Measurements from ENCODE around the gene ITGA3.

Gene ITGA3

DNA sequence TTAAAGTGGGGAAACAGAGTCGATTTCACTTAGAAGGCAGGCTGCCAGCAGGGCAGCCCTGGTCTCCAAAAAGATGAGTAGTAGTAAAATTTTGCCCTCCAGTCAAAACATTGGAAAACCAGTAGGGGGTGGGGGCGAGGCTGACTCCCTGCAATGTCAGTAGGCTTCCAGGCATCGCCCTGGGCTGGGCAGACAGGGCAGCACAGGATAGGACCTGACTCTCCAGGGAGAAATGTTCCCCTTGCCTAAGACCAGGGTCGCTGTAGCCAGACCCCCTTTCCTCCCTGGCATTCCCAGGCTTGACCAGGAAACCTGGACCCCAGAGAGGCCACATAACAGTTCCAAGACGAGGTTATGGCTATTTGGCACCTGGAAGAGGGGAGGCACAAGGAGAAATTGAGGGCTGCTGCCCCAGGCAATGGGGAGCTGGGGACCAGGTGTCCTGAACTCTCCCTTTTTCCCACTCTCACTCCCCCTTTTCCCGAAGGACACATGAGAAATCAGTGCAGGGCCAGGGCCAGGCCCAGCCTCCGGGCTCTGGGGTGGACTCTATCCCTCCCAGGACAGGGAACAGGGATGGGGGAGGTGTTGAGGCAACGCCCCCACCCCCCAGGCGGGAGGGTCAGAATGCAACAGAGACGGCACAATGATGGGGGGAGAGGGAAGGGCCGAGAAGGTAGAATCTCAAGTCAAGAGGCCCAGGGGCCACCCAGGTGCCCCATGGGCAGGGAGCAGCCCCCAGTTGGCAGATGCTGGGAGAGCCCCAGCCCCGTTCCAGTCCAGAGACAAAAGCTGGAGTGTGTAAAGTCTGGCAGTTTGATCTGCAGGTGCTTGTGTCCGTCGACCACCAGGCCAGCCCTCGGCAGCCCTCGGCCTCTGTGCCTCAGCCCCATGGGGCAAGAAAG lies 78.5 kb downstream of the ITGA3 start:
- H3K9ac ChIP-seq (ENCODE audit: low read length), result no peak overlapping the region
- no peak overlapping the region for H2AFZ ChIP-seq (ENCODE audit: low read depth, low read length)
- WGBS, result 73% methylated on average over 15 of the region's 16 CpGs
- H3K36me3 ChIP-seq (ENCODE audit: control insufficient read depth in 1 of 2, insufficient read depth in 2 of 2, low read depth in 1 of 2, low read length in 2 of 2), result peaks cover 48 to 73% of the 10 kb centered on the region in 2 experiments
- no peak overlapping the region for H4K8ac ChIP-seq (ENCODE audit: low read length)
- H3K4me2 ChIP-seq (ENCODE audit: low read length, poor library complexity, severe bottlenecking), result no peak overlapping the region
- H3K79me1 ChIP-seq (replicated peaks; ENCODE audit: low read length, poor library complexity, severe bottlenecking), result peaks cover 37% of the 10 kb centered on the region
- peak overlapping the region in 1 of 2 experiments; percentile 9 for H3K23ac ChIP-seq (ENCODE audit: low read length in 2 of 2)
- H3K4ac ChIP-seq (ENCODE audit: low read depth in 1 of 2, low read length in 2 of 2), result no peak overlapping the region
- H3K9me3 ChIP-seq (ENCODE audit: control insufficient read depth, low read length), result no peaks in the 10 kb centered on the region
- no peak overlapping the region for H2BK5ac ChIP-seq (ENCODE audit: low read depth, low read length, poor library complexity, severe bottlenecking)
- no peak overlapping the region for H2BK15ac ChIP-seq (ENCODE audit: low read depth, poor library complexity, severe bottlenecking)
- no peak for DNase-seq
- H2BK12ac ChIP-seq (ENCODE audit: low read length in 2 of 2), result no peak overlapping the region
- no peaks in the 10 kb centered on the region for H3K27me3 ChIP-seq (ENCODE audit: control insufficient read depth in 1 of 2, insufficient read depth in 1 of 2, low read length in 2 of 2)
- H3K4me1 ChIP-seq (ENCODE audit: control insufficient read depth, insufficient read depth, low read depth, low read length), result peaks cover 44% of the 10 kb centered on the region
- H4K91ac ChIP-seq (ENCODE audit: low read length), result no peak overlapping the region
- no peak overlapping the region for H3K18ac ChIP-seq (ENCODE audit: low read depth in 1 of 2, low read length in 2 of 2)
- no peak overlapping the region for H2BK120ac ChIP-seq (ENCODE audit: low read depth, low read length)
- H3K14ac ChIP-seq (ENCODE audit: low read length in 2 of 2), result no peak overlapping the region
- H2AK5ac ChIP-seq (ENCODE audit: low read length, severe bottlenecking), result no peak overlapping the region
- peak overlapping the region; percentile 8 for H3K27ac ChIP-seq (ENCODE audit: low read length, poor library complexity, severe bottlenecking)
- no peak overlapping the region for H3K4me3 ChIP-seq (ENCODE audit: insufficient read depth in 1 of 2, low read depth in 1 of 2, low read length in 2 of 2)

- peaks cover 59 to 83% of the 10 kb centered on the region in 2 experiments for H3K36me3 ChIP-seq (ENCODE audit: control insufficient read depth in 1 of 2, insufficient read depth in 2 of 2, low read depth in 1 of 2, low read length in 2 of 2)
- peak overlapping the region; percentile 11 for H2AK5ac ChIP-seq (ENCODE audit: low read length, severe bottlenecking)
- H2BK5ac ChIP-seq (ENCODE audit: low read depth, low read length, poor library complexity, severe bottlenecking), result no peak overlapping the region
- H4K91ac ChIP-seq (ENCODE audit: low read length), result no peak overlapping the region
- H3K27me3 ChIP-seq (ENCODE audit: control insufficient read depth in 1 of 2, insufficient read depth in 1 of 2, low read length in 2 of 2), result no peaks in the 10 kb centered on the region
- no peak overlapping the region for H2BK120ac ChIP-seq (ENCODE audit: low read depth, low read length)
- H2AFZ ChIP-seq (ENCODE audit: low read depth, low read length), result no peak overlapping the region
- H3K9me3 ChIP-seq (ENCODE audit: control insufficient read depth, low read length), result peaks cover 4% of the 10 kb centered on the region
- no peak overlapping the region for H2BK15ac ChIP-seq (ENCODE audit: low read depth, poor library complexity, severe bottlenecking)
- no peak overlapping the region for H3K9ac ChIP-seq (ENCODE audit: low read length)
- no peak overlapping the region for H3K18ac ChIP-seq (ENCODE audit: low read depth in 1 of 2, low read length in 2 of 2)
- H2BK12ac ChIP-seq (ENCODE audit: low read length in 2 of 2), result no peak overlapping the region
- peak overlapping the region; percentile 24 for H3K27ac ChIP-seq (ENCODE audit: low read length, poor library complexity, severe bottlenecking)
- H4K8ac ChIP-seq (ENCODE audit: low read length), result no peak overlapping the region
- H3K4ac ChIP-seq (ENCODE audit: low read depth in 1 of 2, low read length in 2 of 2), result no peak overlapping the region
- H3K4me1 ChIP-seq (ENCODE audit: control insufficient read depth, insufficient read depth, low read depth, low read length), result peaks cover 38% of the 10 kb centered on the region
- no peak overlapping the region for H3K23ac ChIP-seq (ENCODE audit: low read length in 2 of 2)
- DNase-seq, result no peak
- WGBS, result 95% methylated on average over 16 of the region's 16 CpGs
- peaks cover 39% of the 10 kb centered on the region for H3K79me1 ChIP-seq (replicated peaks; ENCODE audit: low read length, poor library complexity, severe bottlenecking)
- H3K14ac ChIP-seq (ENCODE audit: low read length in 2 of 2), result no peak overlapping the region
- no peak overlapping the region for H3K4me3 ChIP-seq (ENCODE audit: insufficient read depth in 1 of 2, low read depth in 1 of 2, low read length in 2 of 2)
- no peak overlapping the region for H3K4me2 ChIP-seq (ENCODE audit: low read length, poor library complexity, severe bottlenecking)
Measured at GRCh38 chr17:50135316-50136095, 79.6 kb downstream of the ITGA3 start.

- Histone ChIP-seq H3K36me3 (ENCODE audit: control insufficient read depth in 1 of 2, insufficient read depth in 2 of 2, low read depth in 1 of 2, low read length in 2 of 2) (peaks cover 65 to 90% of the 10 kb centered on the region in 2 experiments), H3K14ac (ENCODE audit: low read length in 2 of 2) (no peak overlapping the region)
- WGBS, result 98% methylated on average over 11 of the region's 11 CpGs
Measured at GRCh38 chr17:50136096-50136687, 80.3 kb downstream of the ITGA3 start.

DNA sequence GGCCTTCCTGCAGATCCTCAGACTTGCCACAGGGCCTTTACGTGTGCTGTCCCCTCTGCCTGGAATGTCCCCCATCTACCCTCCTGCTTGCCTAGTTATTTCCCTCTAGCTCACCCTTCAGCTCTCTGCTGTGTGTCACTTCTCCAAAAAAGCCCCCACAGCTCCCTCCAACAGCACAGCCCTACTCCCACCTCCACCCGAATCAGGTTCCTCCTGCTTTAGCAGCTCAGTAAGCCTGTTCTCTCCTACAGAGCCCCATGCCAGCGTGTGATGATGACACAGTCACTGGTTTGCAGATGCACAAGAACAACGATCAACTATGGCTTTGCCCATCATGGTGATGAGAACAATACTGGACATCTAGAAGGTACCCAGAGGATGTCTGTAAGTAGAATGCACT lies 81.1 kb downstream of the ITGA3 start:
- no peak overlapping the region for H3K4me3 ChIP-seq (ENCODE audit: insufficient read depth in 1 of 2, low read depth in 1 of 2, low read length in 2 of 2)
- no peak overlapping the region for H2AFZ ChIP-seq (ENCODE audit: low read depth, low read length)
- no peak overlapping the region for H2BK15ac ChIP-seq (ENCODE audit: low read depth, poor library complexity, severe bottlenecking)
- no peak overlapping the region for H3K9ac ChIP-seq (ENCODE audit: low read length)
- peaks cover 4% of the 10 kb centered on the region for H3K9me3 ChIP-seq (ENCODE audit: control insufficient read depth, low read length)
- H2AK5ac ChIP-seq (ENCODE audit: low read length, severe bottlenecking), result no peak overlapping the region
- H3K36me3 ChIP-seq (ENCODE audit: control insufficient read depth in 1 of 2, insufficient read depth in 2 of 2, low read depth in 1 of 2, low read length in 2 of 2), result peaks cover 74 to 97% of the 10 kb centered on the region in 2 experiments
- WGBS, result 97% methylated on average over 4 of the region's 4 CpGs
- no peak overlapping the region for H2BK120ac ChIP-seq (ENCODE audit: low read depth, low read length)
- H2BK12ac ChIP-seq (ENCODE audit: low read length in 2 of 2), result no peak overlapping the region
- H4K8ac ChIP-seq (ENCODE audit: low read length), result no peak overlapping the region
- H3K18ac ChIP-seq (ENCODE audit: low read depth in 1 of 2, low read length in 2 of 2), result no peak overlapping the region
- no peak overlapping the region for H3K14ac ChIP-seq (ENCODE audit: low read length in 2 of 2)
- no peak overlapping the region for H3K27ac ChIP-seq (ENCODE audit: low read length, poor library complexity, severe bottlenecking)
- no peaks in the 10 kb centered on the region for H3K27me3 ChIP-seq (ENCODE audit: control insufficient read depth in 1 of 2, insufficient read depth in 1 of 2, low read length in 2 of 2)
- no peak overlapping the region for H2BK5ac ChIP-seq (ENCODE audit: low read depth, low read length, poor library complexity, severe bottlenecking)
- H3K4ac ChIP-seq (ENCODE audit: low read depth in 1 of 2, low read length in 2 of 2), result no peak overlapping the region
- H3K23ac ChIP-seq (ENCODE audit: low read length in 2 of 2), result no peak overlapping the region
- no peak overlapping the region for H4K91ac ChIP-seq (ENCODE audit: low read length)
- no peak overlapping the region for H3K4me2 ChIP-seq (ENCODE audit: low read length, poor library complexity, severe bottlenecking)
- H3K4me1 ChIP-seq (ENCODE audit: control insufficient read depth, insufficient read depth, low read depth, low read length), result peaks cover 33% of the 10 kb centered on the region
- peaks cover 39% of the 10 kb centered on the region for H3K79me1 ChIP-seq (replicated peaks; ENCODE audit: low read length, poor library complexity, severe bottlenecking)
- no peak for DNase-seq

More at GRCh38 chr17:50136096-50136687, 80.3 kb downstream of the ITGA3 start:
- Histone ChIP-seq H3K9ac (ENCODE audit: low read length) (no peak overlapping the region), H2BK15ac (ENCODE audit: low read depth, poor library complexity, severe bottlenecking) (no peak overlapping the region), H3K4ac (ENCODE audit: low read depth in 1 of 2, low read length in 2 of 2) (no peak overlapping the region), H2AFZ (ENCODE audit: low read depth, low read length) (no peak overlapping the region), H4K8ac (ENCODE audit: low read length) (no peak overlapping the region), H3K4me3 (ENCODE audit: insufficient read depth in 1 of 2, low read depth in 1 of 2, low read length in 2 of 2) (no peak overlapping the region), H3K4me2 (ENCODE audit: low read length, poor library complexity, severe bottlenecking) (no peak overlapping the region), H3K4me1 (ENCODE audit: control insufficient read depth, insufficient read depth, low read depth, low read length) (peaks cover 33% of the 10 kb centered on the region), H2BK12ac (ENCODE audit: low read length in 2 of 2) (no peak overlapping the region), H3K23ac (ENCODE audit: low read length in 2 of 2) (no peak overlapping the region), H2BK120ac (ENCODE audit: low read depth, low read length) (no peak overlapping the region), H4K91ac (ENCODE audit: low read length) (no peak overlapping the region), H3K27ac (ENCODE audit: low read length, poor library complexity, severe bottlenecking) (no peak overlapping the region), H2BK5ac (ENCODE audit: low read depth, low read length, poor library complexity, severe bottlenecking) (no peak overlapping the region), H3K27me3 (ENCODE audit: control insufficient read depth in 1 of 2, insufficient read depth in 1 of 2, low read length in 2 of 2) (no peaks in the 10 kb centered on the region), H3K9me3 (ENCODE audit: control insufficient read depth, low read length) (peaks cover 4% of the 10 kb centered on the region), H2AK5ac (ENCODE audit: low read length, severe bottlenecking) (no peak overlapping the region), H3K18ac (ENCODE audit: low read depth in 1 of 2, low read length in 2 of 2) (no peak overlapping the region), H3K79me1 (replicated peaks; ENCODE audit: low read length, poor library complexity, severe bottlenecking) (peaks cover 36% of the 10 kb centered on the region)
- no peak for DNase-seq

Measured in mesenchymal stem cell (in vitro differentiated cells and primary cell).